ENCODE measurements around the gene P2RX1. TPM values are rescaled to one million over a fixed set of nuclear protein-coding genes. Genes with fewer than 3 reads are reported as not detected.

Gene P2RX1
- total RNA-seq, 1 experiment from 2014 or later, result not detected

GRCh38 chr17:3866276-3866675 lies 50.0 kb downstream of the P2RX1 start:
- no peaks in the 10 kb centered on the region for H3K27me3 ChIP-seq (ENCODE audit: insufficient read depth, low read depth)
- no peaks in the 10 kb centered on the region for H3K4me1 ChIP-seq (replicated peaks; ENCODE audit: insufficient read depth)
- H3K27ac ChIP-seq, result no peak overlapping the region
- no peaks in the 10 kb centered on the region for H3K79me2 ChIP-seq (ENCODE audit: low read depth)
- H2AFZ ChIP-seq, result no peak overlapping the region
- intact Hi-C loops (cut with micrococcal nuclease; ENCODE audit: unreplicated experiment), result no loop called here
- no peak for TF ChIP-seq CTCF (conservative IDR thresholded peaks at IDR 0.05)
- no peak for TF ChIP-seq EZH2 (IDR thresholded peaks at IDR 0.05; ENCODE audit: low read depth)
- no TSS peak for BruUV-seq (replicated peaks)
- no peak overlapping the region for H3K4me3 ChIP-seq
- H3K9me3 ChIP-seq (ENCODE audit: insufficient read depth, low read depth), result no peaks in the 10 kb centered on the region
- no peaks in the 10 kb centered on the region for H3K9me2 ChIP-seq (ENCODE audit: insufficient read depth)
- no peaks in the 10 kb centered on the region for H4K20me1 ChIP-seq (ENCODE audit: insufficient read depth)
- H3K4me2 ChIP-seq, result no peak overlapping the region
- CTCF ChIA-PET, result no interaction called here
- H3K36me3 ChIP-seq (ENCODE audit: low read depth), result no peaks in the 10 kb centered on the region
- no peaks in the 10 kb centered on the region for H3F3A ChIP-seq (ENCODE audit: insufficient read depth, low read depth)
- POLR2A ChIA-PET (ENCODE audit: unreplicated experiment), result no interaction called here
- no peak for DNase-seq

- no TSS peak for BruUV-seq (replicated peaks)
- Histone ChIP-seq H3K4me1 (replicated peaks; ENCODE audit: insufficient read depth) (no peaks in the 10 kb centered on the region), H3K79me2 (ENCODE audit: low read depth) (no peaks in the 10 kb centered on the region), H4K20me1 (ENCODE audit: insufficient read depth) (no peaks in the 10 kb centered on the region), H3K9me2 (ENCODE audit: insufficient read depth) (no peaks in the 10 kb centered on the region), H2AFZ (no peak overlapping the region), H3K36me3 (ENCODE audit: low read depth) (no peaks in the 10 kb centered on the region), H3K4me3 (no peak overlapping the region), H3K27me3 (ENCODE audit: insufficient read depth, low read depth) (no peaks in the 10 kb centered on the region), H3K9me3 (ENCODE audit: insufficient read depth, low read depth) (no peaks in the 10 kb centered on the region), H3F3A (ENCODE audit: insufficient read depth, low read depth) (no peaks in the 10 kb centered on the region), H3K27ac (no peak overlapping the region), H3K4me2 (no peak overlapping the region)
- no peak for DNase-seq
- intact Hi-C loops (cut with micrococcal nuclease; ENCODE audit: unreplicated experiment), result no loop called here
- ChIA-PET CTCF (interaction anchor here (0.7 kb wide), 1 partner anchor 27 kb away, joined by 3 read pairs; the partner anchor contains the start of gene CAMKK1), POLR2A (ENCODE audit: unreplicated experiment) (no interaction called here)
- no peak for TF ChIP-seq EZH2 (IDR thresholded peaks at IDR 0.05; ENCODE audit: low read depth)
Observed at GRCh38 chr17:3865176-3865575, 51.1 kb downstream of the P2RX1 start.

DNA sequence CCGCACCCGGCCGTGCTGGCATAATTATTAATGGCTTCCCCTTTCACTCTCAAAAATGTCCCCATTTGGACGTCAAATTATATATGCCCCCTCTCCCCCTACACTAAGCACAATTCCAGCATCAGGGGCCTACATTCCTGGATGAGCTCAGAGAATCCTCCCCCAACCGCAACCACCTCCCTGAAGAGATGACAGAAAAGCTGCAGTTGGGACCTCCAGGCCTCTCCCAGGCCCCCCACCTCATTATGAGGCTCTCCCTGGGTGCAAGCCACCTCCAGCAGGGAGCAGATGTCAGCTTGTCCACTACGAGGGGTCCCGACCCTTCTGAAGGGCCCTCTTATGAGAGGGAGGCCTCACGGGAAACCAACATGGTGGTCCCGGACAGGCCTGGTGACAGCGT lies 51.7 kb downstream of the P2RX1 start:
- no peaks in the 10 kb centered on the region for H3K9me2 ChIP-seq (ENCODE audit: insufficient read depth)
- no peak overlapping the region for H3K4me2 ChIP-seq
- H2AFZ ChIP-seq, result no peak overlapping the region
- H3K27ac ChIP-seq, result no peak overlapping the region
- H3K79me2 ChIP-seq (ENCODE audit: low read depth), result no peaks in the 10 kb centered on the region
- no peaks in the 10 kb centered on the region for H3F3A ChIP-seq (ENCODE audit: insufficient read depth, low read depth)
- H3K9me3 ChIP-seq (ENCODE audit: insufficient read depth, low read depth), result no peaks in the 10 kb centered on the region
- no peak for DNase-seq
- no peaks in the 10 kb centered on the region for H4K20me1 ChIP-seq (ENCODE audit: insufficient read depth)
- BruUV-seq (replicated peaks), result no TSS peak
- ChIA-PET POLR2A (ENCODE audit: unreplicated experiment) (no interaction called here), CTCF (no interaction called here)
- H3K4me3 ChIP-seq, result no peak overlapping the region
- H3K36me3 ChIP-seq (ENCODE audit: low read depth), result no peaks in the 10 kb centered on the region
- H3K4me1 ChIP-seq (replicated peaks; ENCODE audit: insufficient read depth), result no peaks in the 10 kb centered on the region
- intact Hi-C loops (cut with micrococcal nuclease; ENCODE audit: unreplicated experiment), result loop anchor here (5.0 kb wide), 1 partner anchor 548 kb away; no protein-coding TSS in a partner anchor
- no peaks in the 10 kb centered on the region for H3K27me3 ChIP-seq (ENCODE audit: insufficient read depth, low read depth)
- TF ChIP-seq CTCF (conservative IDR thresholded peaks at IDR 0.05) (no peak), EZH2 (IDR thresholded peaks at IDR 0.05; ENCODE audit: low read depth) (no peak)

All from PC-9 (cell line).